Measurements from ENCODE around the gene IGF1R.

IGF1R gene

DNA sequence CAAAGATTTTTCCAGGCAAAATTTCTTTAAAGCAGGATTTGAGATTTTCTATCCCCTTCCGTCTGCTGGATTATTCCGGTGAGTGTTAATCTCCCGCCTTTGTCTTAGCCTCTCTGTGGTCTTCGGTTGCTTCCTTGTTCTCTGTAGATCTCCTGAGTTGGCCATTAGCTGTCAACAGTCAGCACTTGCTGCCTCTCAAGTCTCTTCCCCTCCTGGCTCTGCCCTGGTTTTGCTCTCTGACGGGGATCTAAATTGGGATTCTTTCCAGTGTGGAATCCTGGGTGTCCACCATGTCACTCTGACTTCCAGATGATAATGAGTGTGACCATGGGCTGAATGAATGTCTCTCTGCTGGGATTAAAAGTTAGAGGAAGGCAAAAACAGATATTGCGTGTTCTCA, 121.5 kb downstream of the IGF1R start:
- H3K27me3 ChIP-seq (ENCODE audit: insufficient read depth, poor library complexity, severe bottlenecking), result no peaks in the 10 kb centered on the region
- no peak overlapping the region for H3K4me3 ChIP-seq (replicated peaks; ENCODE audit: insufficient read depth, low read length)
- no peak for TF ChIP-seq SPI1 (IDR thresholded peaks at IDR 0.05; ENCODE audit: borderline replicate concordance, low read depth)
- TF ChIP-seq, protein P1, sequence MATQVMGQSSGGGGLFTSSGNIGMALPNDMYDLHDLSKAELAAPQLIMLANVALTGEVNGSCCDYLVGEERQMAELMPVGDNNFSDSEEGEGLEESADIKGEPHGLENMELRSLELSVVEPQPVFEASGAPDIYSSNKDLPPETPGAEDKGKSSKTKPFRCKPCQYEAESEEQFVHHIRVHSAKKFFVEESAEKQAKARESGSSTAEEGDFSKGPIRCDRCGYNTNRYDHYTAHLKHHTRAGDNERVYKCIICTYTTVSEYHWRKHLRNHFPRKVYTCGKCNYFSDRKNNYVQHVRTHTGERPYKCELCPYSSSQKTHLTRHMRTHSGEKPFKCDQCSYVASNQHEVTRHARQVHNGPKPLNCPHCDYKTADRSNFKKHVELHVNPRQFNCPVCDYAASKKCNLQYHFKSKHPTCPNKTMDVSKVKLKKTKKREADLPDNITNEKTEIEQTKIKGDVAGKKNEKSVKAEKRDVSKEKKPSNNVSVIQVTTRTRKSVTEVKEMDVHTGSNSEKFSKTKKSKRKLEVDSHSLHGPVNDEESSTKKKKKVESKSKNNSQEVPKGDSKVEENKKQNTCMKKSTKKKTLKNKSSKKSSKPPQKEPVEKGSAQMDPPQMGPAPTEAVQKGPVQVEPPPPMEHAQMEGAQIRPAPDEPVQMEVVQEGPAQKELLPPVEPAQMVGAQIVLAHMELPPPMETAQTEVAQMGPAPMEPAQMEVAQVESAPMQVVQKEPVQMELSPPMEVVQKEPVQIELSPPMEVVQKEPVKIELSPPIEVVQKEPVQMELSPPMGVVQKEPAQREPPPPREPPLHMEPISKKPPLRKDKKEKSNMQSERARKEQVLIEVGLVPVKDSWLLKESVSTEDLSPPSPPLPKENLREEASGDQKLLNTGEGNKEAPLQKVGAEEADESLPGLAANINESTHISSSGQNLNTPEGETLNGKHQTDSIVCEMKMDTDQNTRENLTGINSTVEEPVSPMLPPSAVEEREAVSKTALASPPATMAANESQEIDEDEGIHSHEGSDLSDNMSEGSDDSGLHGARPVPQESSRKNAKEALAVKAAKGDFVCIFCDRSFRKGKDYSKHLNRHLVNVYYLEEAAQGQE (IDR thresholded peaks at IDR 0.05; ENCODE audit: insufficient replicate concordance, low read depth), result no peak
- no peak for TF ChIP-seq GABPA (IDR thresholded peaks at IDR 0.05; ENCODE audit: low read depth)
- no peak for TF ChIP-seq POLR2AphosphoS5 (IDR thresholded peaks at IDR 0.05; ENCODE audit: low read depth)
- no peak overlapping the region for H3K27ac ChIP-seq (replicated peaks)
- DNase-seq (ENCODE audit: low read depth in 1 of 2, low spot score in 1 of 2), result no peak

DNA sequence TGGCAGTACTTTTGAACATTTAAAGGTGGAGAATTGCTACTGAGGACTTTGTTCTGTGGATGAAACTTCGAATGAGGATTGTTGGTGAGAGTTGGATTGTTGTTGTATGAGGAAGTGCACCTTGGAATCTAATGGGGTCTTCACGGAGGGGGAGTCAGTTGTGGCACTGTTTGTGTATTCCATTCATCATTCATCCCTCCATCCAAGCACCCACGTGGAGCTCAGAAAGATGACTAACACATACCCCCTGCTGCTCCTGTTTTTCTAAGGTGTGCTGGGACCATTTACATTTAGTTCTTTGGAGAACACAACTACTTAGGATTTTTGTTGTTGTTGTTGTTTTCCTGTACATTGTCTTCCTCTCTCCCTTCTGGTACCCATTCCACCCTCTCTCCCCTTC, 122.6 kb downstream of the IGF1R start:
- no peak overlapping the region for H3K27ac ChIP-seq (replicated peaks)
- no peak for DNase-seq (ENCODE audit: low read depth in 1 of 2, low spot score in 1 of 2)
- no peaks in the 10 kb centered on the region for H3K27me3 ChIP-seq (ENCODE audit: insufficient read depth, poor library complexity, severe bottlenecking)
- no peak for TF ChIP-seq GABPA (IDR thresholded peaks at IDR 0.05; ENCODE audit: low read depth)
- no peak for TF ChIP-seq POLR2AphosphoS5 (IDR thresholded peaks at IDR 0.05; ENCODE audit: low read depth)
- TF ChIP-seq, protein P2, sequence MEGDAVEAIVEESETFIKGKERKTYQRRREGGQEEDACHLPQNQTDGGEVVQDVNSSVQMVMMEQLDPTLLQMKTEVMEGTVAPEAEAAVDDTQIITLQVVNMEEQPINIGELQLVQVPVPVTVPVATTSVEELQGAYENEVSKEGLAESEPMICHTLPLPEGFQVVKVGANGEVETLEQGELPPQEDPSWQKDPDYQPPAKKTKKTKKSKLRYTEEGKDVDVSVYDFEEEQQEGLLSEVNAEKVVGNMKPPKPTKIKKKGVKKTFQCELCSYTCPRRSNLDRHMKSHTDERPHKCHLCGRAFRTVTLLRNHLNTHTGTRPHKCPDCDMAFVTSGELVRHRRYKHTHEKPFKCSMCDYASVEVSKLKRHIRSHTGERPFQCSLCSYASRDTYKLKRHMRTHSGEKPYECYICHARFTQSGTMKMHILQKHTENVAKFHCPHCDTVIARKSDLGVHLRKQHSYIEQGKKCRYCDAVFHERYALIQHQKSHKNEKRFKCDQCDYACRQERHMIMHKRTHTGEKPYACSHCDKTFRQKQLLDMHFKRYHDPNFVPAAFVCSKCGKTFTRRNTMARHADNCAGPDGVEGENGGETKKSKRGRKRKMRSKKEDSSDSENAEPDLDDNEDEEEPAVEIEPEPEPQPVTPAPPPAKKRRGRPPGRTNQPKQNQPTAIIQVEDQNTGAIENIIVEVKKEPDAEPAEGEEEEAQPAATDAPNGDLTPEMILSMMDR (IDR thresholded peaks at IDR 0.05; ENCODE audit: insufficient read depth, low read length), result no peak
- TF ChIP-seq, protein P1 (IDR thresholded peaks at IDR 0.05; ENCODE audit: insufficient replicate concordance, low read depth), result no peak
- no peak for TF ChIP-seq SPI1 (IDR thresholded peaks at IDR 0.05; ENCODE audit: borderline replicate concordance, low read depth)
- H3K4me3 ChIP-seq (replicated peaks; ENCODE audit: insufficient read depth, low read length), result no peak overlapping the region

DNA sequence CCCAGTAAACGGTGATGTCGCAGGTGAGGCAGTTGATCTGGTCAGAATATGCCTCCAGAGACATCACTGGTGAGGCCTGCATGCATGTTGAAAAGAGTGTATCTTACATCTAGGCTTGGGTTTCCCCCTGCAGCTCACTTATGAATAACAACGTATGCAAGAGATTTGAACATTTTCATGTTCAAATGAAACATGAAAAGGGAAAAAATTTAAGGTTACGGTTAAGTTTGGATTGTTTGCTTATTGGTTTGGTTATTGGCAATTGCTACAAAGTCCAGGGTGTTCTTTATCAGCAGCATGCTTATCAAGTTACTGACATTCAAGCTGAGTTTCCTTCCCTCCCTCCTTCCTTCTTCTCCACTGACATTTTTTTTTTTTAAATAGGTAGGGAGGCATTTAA, 123.2 kb downstream of the IGF1R start:
- H3K27ac ChIP-seq (replicated peaks), result no peak overlapping the region
- no peak overlapping the region for H3K4me3 ChIP-seq (replicated peaks; ENCODE audit: insufficient read depth, low read length)
- TF ChIP-seq POLR2AphosphoS5 (IDR thresholded peaks at IDR 0.05; ENCODE audit: low read depth), result no peak
- no peak for TF ChIP-seq GABPA (IDR thresholded peaks at IDR 0.05; ENCODE audit: low read depth)
- TF ChIP-seq, protein P2 (IDR thresholded peaks at IDR 0.05; ENCODE audit: insufficient read depth, low read length), result no peak
- TF ChIP-seq, protein P1 (IDR thresholded peaks at IDR 0.05; ENCODE audit: insufficient replicate concordance, low read depth), result no peak
- TF ChIP-seq SPI1 (IDR thresholded peaks at IDR 0.05; ENCODE audit: borderline replicate concordance, low read depth), result no peak
- no peaks in the 10 kb centered on the region for H3K27me3 ChIP-seq (ENCODE audit: insufficient read depth, poor library complexity, severe bottlenecking)
- no peak for DNase-seq (ENCODE audit: low read depth in 1 of 2, low spot score in 1 of 2)
